Bronchial epithelial cell (primary cell): ENCODE data around the gene CDKL5. TPM values are rescaled to one million over a fixed set of nuclear protein-coding genes. Genes with fewer than 3 reads are reported as not detected.

ENCODE experiments used
- DNase-seq: peaks from one replicate; pipeline ENCODE4 v3.0.0-alpha.2; 2010; ENCODE audit warnings: low read depth
- FAIRE-seq: peaks from 2 replicates; lab custom pipeline; 2011; peaks lifted over from hg19 to GRCh38; lab: Jason Lieb, UNC
- H3K27me3 ChIP-seq: 2 replicates; pipeline ENCODE4 v1.5.1; 2011; ENCODE audit warnings: low read length; ENCODE audit not compliant: control insufficient read depth, insufficient read depth
- H3K36me3 ChIP-seq: 2 replicates; pipeline ENCODE4 v1.5.1; 2011; ENCODE audit warnings: low read length; ENCODE audit not compliant: control insufficient read depth, insufficient read depth
- H3K4me3 ChIP-seq: 2 replicates; pipeline ENCODE4 v1.5.1; 2011; ENCODE audit warnings: mild to moderate bottlenecking, low read depth, low read length, control low read depth
- CTCF ChIP-seq: IDR thresholded peaks from 2 replicates; pipeline ENCODE4 v1.5.1; 2011; ENCODE audit warnings: mild to moderate bottlenecking, moderate library complexity, low read length, control low read depth, inconsistent platforms; ENCODE audit not compliant: insufficient read depth, severe bottlenecking
- total RNA-seq: library from RNA; depleted of rRNA; stranded (reverse); fragments of >200 nt; gene quantifications from 2 replicates; pipeline ENCODE4 v1.2.1, GENCODE V29; 2014

The CDKL5 gene
- total RNA-seq, 1 donor from 2014 or later: 2.6 TPM

- H3K36me3 ChIP-seq: no peaks in the 10 kb centered on the region
- FAIRE-seq (no peak), DNase-seq (no peak)
- H3K4me3 ChIP-seq: no peak overlapping the region
- H3K27me3 ChIP-seq: no peaks in the 10 kb centered on the region
- no peak for TF ChIP-seq CTCF
These were observed 257.6 kb downstream of the CDKL5 start for GRCh38 chrX:18682979-18683387.

GRCh38 chrX:18687856-18688495, 262.6 kb downstream of the CDKL5 start:
- H3K27me3 ChIP-seq: no peaks in the 10 kb centered on the region
- FAIRE-seq (no peak), DNase-seq (no peak)
- H3K36me3 ChIP-seq: no peaks in the 10 kb centered on the region
- no peak for TF ChIP-seq CTCF
- no peak overlapping the region for H3K4me3 ChIP-seq

GRCh38 chrX:18691431-18691830, 266.0 kb downstream of the CDKL5 start:
- no peak for DNase-seq
- H3K36me3 ChIP-seq: no peaks in the 10 kb centered on the region
- no peak for FAIRE-seq

GRCh38 chrX:18692541-18692940, 267.1 kb downstream of the CDKL5 start:
- Histone ChIP-seq H3K4me3 (no peak overlapping the region), H3K36me3 (no peaks in the 10 kb centered on the region), H3K27me3 (no peaks in the 10 kb centered on the region)
- DNase-seq: no peak
- no peak for TF ChIP-seq CTCF
- FAIRE-seq: no peak

More at GRCh38 chrX:18691431-18691830, 266.0 kb downstream of the CDKL5 start:
- Histone ChIP-seq H3K4me3 (no peak overlapping the region), H3K27me3 (no peaks in the 10 kb centered on the region)
- TF ChIP-seq CTCF: no peak

GRCh38 chrX:18696653-18697052, 271.2 kb downstream of the CDKL5 start:
- TF ChIP-seq CTCF: no peak
- FAIRE-seq: no peak
- DNase-seq: no peak
- H3K4me3 ChIP-seq: no peak overlapping the region
- H3K36me3 ChIP-seq: no peaks in the 10 kb centered on the region
- H3K27me3 ChIP-seq: no peaks in the 10 kb centered on the region
